ENCODE results near the gene SMIM28. TPM values are rescaled to one million over a fixed set of nuclear protein-coding genes. Genes with fewer than 3 reads are reported as not detected.
A peak's percentile ranks its signal among the peaks of the same experiment; 100 is the strongest.

The SMIM28 gene
- total and polyA plus RNA-seq, 2 donors from 2014 or later: not detected

DNA sequence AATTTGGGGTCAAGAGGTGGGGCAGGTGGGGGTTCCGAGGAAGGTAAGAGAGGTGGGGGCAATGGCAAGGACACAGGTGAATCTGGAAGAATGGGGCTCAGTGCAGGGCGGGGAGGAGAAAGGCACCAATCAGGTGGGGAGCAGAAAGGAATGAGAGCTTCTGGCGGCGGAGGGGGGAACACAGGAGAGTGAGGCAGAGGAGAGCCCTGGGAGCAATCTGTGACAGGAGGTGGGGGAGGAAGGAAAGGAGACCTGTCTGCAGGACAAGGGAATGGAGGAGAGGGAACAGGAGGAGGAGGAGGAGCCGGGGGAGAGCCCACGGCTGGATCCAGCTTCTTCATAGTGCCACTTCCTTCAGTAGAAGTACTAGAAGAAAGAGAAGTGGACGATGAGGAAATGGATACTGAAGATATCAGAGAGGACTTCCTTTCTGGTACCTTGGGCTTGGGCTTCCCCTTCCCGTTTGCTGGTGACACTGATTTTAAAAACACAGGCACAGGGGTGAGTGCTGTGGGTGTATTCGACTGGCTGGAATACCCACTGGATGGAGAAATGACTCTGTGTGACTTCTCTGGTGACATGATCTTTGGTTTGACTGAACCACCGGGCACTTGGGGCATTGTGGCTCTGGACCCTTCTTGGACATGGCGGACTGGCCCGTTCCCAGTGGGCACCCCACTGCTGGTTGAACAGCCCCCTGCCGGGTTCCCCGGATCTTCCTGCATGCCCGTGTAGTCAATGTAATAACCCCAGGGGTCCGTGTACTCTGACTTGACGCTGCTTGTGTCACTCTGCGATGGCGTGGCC lies 53.8 kb downstream of the SMIM28 start:
- Histone ChIP-seq H3K9ac (ENCODE audit: low read length in 3 of 3) (no peak overlapping the region), H3K27ac (ENCODE audit: low read depth in 2 of 2, low read length in 2 of 2) (no peak overlapping the region), H3K27me3 (ENCODE audit: control insufficient read depth, insufficient read depth, low read length) (no peaks in the 10 kb centered on the region), H3K4me3 (ENCODE audit: low read length in 3 of 3) (no peak overlapping the region), H3K36me3 (ENCODE audit: control insufficient read depth in 2 of 3, insufficient read depth in 3 of 3, low read length in 3 of 3) (peaks cover 0 to 18% (median 8%) of the 10 kb centered on the region in 3 donors), H3K9me3 (ENCODE audit: control insufficient read depth in 2 of 3, insufficient read depth in 1 of 3, low read length in 3 of 3) (no peaks in the 10 kb centered on the region), H3K4me1 (ENCODE audit: control insufficient read depth in 2 of 3, insufficient read depth in 2 of 3, low read depth in 1 of 3, low read length in 3 of 3) (no peaks in the 10 kb centered on the region)
- FAIRE-seq (no peak), DNase-seq (peak in 1 of 5 donors; percentile 36)
- TF ChIP-seq, protein P1, sequence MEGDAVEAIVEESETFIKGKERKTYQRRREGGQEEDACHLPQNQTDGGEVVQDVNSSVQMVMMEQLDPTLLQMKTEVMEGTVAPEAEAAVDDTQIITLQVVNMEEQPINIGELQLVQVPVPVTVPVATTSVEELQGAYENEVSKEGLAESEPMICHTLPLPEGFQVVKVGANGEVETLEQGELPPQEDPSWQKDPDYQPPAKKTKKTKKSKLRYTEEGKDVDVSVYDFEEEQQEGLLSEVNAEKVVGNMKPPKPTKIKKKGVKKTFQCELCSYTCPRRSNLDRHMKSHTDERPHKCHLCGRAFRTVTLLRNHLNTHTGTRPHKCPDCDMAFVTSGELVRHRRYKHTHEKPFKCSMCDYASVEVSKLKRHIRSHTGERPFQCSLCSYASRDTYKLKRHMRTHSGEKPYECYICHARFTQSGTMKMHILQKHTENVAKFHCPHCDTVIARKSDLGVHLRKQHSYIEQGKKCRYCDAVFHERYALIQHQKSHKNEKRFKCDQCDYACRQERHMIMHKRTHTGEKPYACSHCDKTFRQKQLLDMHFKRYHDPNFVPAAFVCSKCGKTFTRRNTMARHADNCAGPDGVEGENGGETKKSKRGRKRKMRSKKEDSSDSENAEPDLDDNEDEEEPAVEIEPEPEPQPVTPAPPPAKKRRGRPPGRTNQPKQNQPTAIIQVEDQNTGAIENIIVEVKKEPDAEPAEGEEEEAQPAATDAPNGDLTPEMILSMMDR (IDR thresholded peaks at IDR 0.05; ENCODE audit: borderline replicate concordance, extremely low read depth, insufficient read depth): no peak
- intact Hi-C loops (cut with DNase I): no loop called here

DNA sequence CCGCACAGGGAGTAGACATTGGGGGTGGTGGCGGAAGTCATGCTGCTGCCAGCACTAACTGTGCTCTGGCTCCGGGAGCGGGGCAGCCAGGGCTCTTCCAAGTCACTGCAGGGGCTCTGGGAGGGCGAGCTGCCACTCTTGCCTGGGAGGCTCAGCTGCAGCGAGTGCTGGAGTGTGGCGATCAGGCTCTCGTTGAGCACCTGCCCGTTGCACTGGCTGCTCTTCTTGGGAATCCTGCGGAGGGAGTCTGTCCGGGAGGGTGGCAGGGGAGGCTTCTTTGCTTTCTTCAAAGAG lies 54.3 kb downstream of the SMIM28 start:
- FAIRE-seq: no peak
- peaks cover 0 to 20% (median 3%) of the 10 kb centered on the region in 3 donors for H3K36me3 ChIP-seq (ENCODE audit: control insufficient read depth in 2 of 3, insufficient read depth in 3 of 3, low read length in 3 of 3)
- no peaks in the 10 kb centered on the region for H3K4me1 ChIP-seq (ENCODE audit: control insufficient read depth in 2 of 3, insufficient read depth in 2 of 3, low read depth in 1 of 3, low read length in 3 of 3)
- TF ChIP-seq, protein P1 (IDR thresholded peaks at IDR 0.05; ENCODE audit: borderline replicate concordance, extremely low read depth, insufficient read depth): no peak
- no peak overlapping the region for H3K9ac ChIP-seq (ENCODE audit: low read length in 3 of 3)
- no peak for DNase-seq
- H3K27me3 ChIP-seq (ENCODE audit: control insufficient read depth, insufficient read depth, low read length): no peaks in the 10 kb centered on the region
- intact Hi-C loops (cut with DNase I): no loop called here
- no peak overlapping the region for H3K4me3 ChIP-seq (ENCODE audit: low read length in 3 of 3)
- no peaks in the 10 kb centered on the region for H3K9me3 ChIP-seq (ENCODE audit: control insufficient read depth in 2 of 3, insufficient read depth in 1 of 3, low read length in 3 of 3)
- H3K27ac ChIP-seq (ENCODE audit: low read depth in 2 of 2, low read length in 2 of 2): no peak overlapping the region

Other genes starting within 250 kb of the SMIM28 start
- 7.8 TPM for gene ARFGEF3, start 216.0 kb upstream of the SMIM28 start, total RNA-seq
- 1.2 TPM for gene ARFGEF3, start 216.0 kb upstream of the SMIM28 start, polyA plus RNA-seq (ENCODE audit: insufficient read depth, low read depth, low replicate concordance)
- not detected for gene PBOV1, start 159.4 kb upstream of the SMIM28 start, total RNA-seq
- gene PBOV1, start 159.4 kb upstream of the SMIM28 start, polyA plus RNA-seq (ENCODE audit: insufficient read depth, low read depth, low replicate concordance): not detected
- 66.5 TPM for gene HEBP2, start 26.3 kb downstream of the SMIM28 start, total RNA-seq
- gene HEBP2, start 26.3 kb downstream of the SMIM28 start, polyA plus RNA-seq (ENCODE audit: insufficient read depth, low read depth, low replicate concordance): 62.6 TPM
- gene NHSL1, start 121.6 kb downstream of the SMIM28 start, total RNA-seq: 31.4 TPM
- gene NHSL1, start 121.6 kb downstream of the SMIM28 start, polyA plus RNA-seq (ENCODE audit: insufficient read depth, low read depth, low replicate concordance): 4.4 TPM